Brain microvascular endothelial cell (primary cell): ENCODE results near the gene ARHGEF16.

Experiments used
- DNase-seq: peaks from one replicate; pipeline ENCODE4 v3.0.0-alpha.2; 2020
- H3K27ac ChIP-seq: fragments of 250-450 bp; sonication (Bioruptor Pico); 2 replicates; pipeline ENCODE4 v1.5.1; 2020; ENCODE audit warnings: mild to moderate bottlenecking, moderate library complexity
- H3K27me3 ChIP-seq: fragments of 250-450 bp; sonication (Bioruptor Pico); replicated peaks from 2 replicates; pipeline ENCODE4 v1.5.1; 2020; ENCODE audit warnings: mild to moderate bottlenecking
- H3K36me3 ChIP-seq: fragments of 250-450 bp; sonication (Bioruptor Pico); replicated peaks from 2 replicates; pipeline ENCODE4 v1.5.1; 2020; ENCODE audit warnings: mild to moderate bottlenecking
- H3K4me3 ChIP-seq: 2 replicates; pipeline ENCODE4 v1.5.1; 2011; ENCODE audit warnings: low read depth, mild to moderate bottlenecking, control low read depth, low read length, moderate library complexity
- CTCF ChIP-seq: IDR thresholded peaks from 2 replicates; pipeline ENCODE4 v1.5.1; 2011; ENCODE audit warnings: low read depth, mild to moderate bottlenecking, moderate library complexity, low read length, control low read depth, inconsistent platforms; ENCODE audit errors: missing control alignments
- in situ Hi-C: cut with HindIII; loops from 2 replicates; pipeline ENCODE4 v1.10.0; 2017; ENCODE audit warnings: low sequenced_read_pairs, low pct_ligation_motif_present

The ARHGEF16 gene

GRCh38 chr1:3441410-3441847, 13.0 kb upstream of the ARHGEF16 start:
- DNase-seq: no peak
- no peak for TF ChIP-seq CTCF
- no peaks in the 10 kb centered on the region for H3K36me3 ChIP-seq
- no peak overlapping the region for H3K4me3 ChIP-seq
- H3K27me3 ChIP-seq: peaks cover 14% of the 10 kb centered on the region
- in situ Hi-C loops: no loop called here
- no peak overlapping the region for H3K27ac ChIP-seq

- Histone ChIP-seq H3K27ac (no peak overlapping the region), H3K4me3 (no peak overlapping the region), H3K27me3 (peaks cover 14% of the 10 kb centered on the region), H3K36me3 (no peaks in the 10 kb centered on the region)
- in situ Hi-C loops: no loop called here
- DNase-seq: no peak
- TF ChIP-seq CTCF: no peak
These were observed 12.6 kb upstream of the ARHGEF16 start for GRCh38 chr1:3441880-3442279.

- TF ChIP-seq CTCF: no peak
- no peaks in the 10 kb centered on the region for H3K36me3 ChIP-seq
- no peak for DNase-seq
- no peak overlapping the region for H3K27ac ChIP-seq
- H3K27me3 ChIP-seq: peaks cover 14% of the 10 kb centered on the region
- in situ Hi-C loops: no loop called here
- no peak overlapping the region for H3K4me3 ChIP-seq
These were observed 12.1 kb upstream of the ARHGEF16 start for GRCh38 chr1:3442331-3442730.

GRCh38 chr1:3442901-3443300, 11.6 kb upstream of the ARHGEF16 start:
- Histone ChIP-seq H3K4me3 (no peak overlapping the region), H3K27ac (no peak overlapping the region), H3K36me3 (no peaks in the 10 kb centered on the region), H3K27me3 (peaks cover 14% of the 10 kb centered on the region)
- DNase-seq: no peak
- in situ Hi-C loops: no loop called here
- TF ChIP-seq CTCF: no peak

- H3K36me3 ChIP-seq: no peaks in the 10 kb centered on the region
- no peak for TF ChIP-seq CTCF
- no peak overlapping the region for H3K4me3 ChIP-seq
- in situ Hi-C loops: no loop called here
- no peak for DNase-seq
- peaks cover 14% of the 10 kb centered on the region for H3K27me3 ChIP-seq
- no peak overlapping the region for H3K27ac ChIP-seq
These were observed 10.7 kb upstream of the ARHGEF16 start for GRCh38 chr1:3443807-3444206.

GRCh38 chr1:3444298-3444697, 10.2 kb upstream of the ARHGEF16 start:
- peaks cover 14% of the 10 kb centered on the region for H3K27me3 ChIP-seq
- in situ Hi-C loops: no loop called here
- no peak for DNase-seq
- TF ChIP-seq CTCF: no peak
- no peak overlapping the region for H3K27ac ChIP-seq
- no peaks in the 10 kb centered on the region for H3K36me3 ChIP-seq
- H3K4me3 ChIP-seq: no peak overlapping the region
